Memory B cell (primary cell): ENCODE measurements around the gene TGM4.

Experiments
- ATAC-seq: fragments of 150-1000 bp; cut with Tn5 transposase; 2 replicates; pipeline ENCODE4 v1.10.0; 2021; ENCODE audit warnings: low read depth, mild to moderate bottlenecking, moderate library complexity
- DNase-seq, 2 donors: peaks; one replicate each; pipeline ENCODE4 v3.0.0; 2022; ENCODE audit warnings: low spot score in 2 of 2
- H3K27ac Mint-ChIP-seq: one replicate; pipeline ENCODE4 v1.8.0; 2022; ENCODE audit warnings: mild to moderate bottlenecking, moderate library complexity, mixed read lengths
- H3K27me3 Mint-ChIP-seq: one replicate; pipeline ENCODE4 v1.8.0; 2022; ENCODE audit warnings: mixed read lengths
- H3K36me3 Mint-ChIP-seq: one replicate; pipeline ENCODE4 v1.8.0; 2022; ENCODE audit warnings: mild to moderate bottlenecking, mixed read lengths
- H3K4me1 Mint-ChIP-seq: one replicate; pipeline ENCODE4 v1.8.0; 2022; ENCODE audit warnings: mixed read lengths
- H3K4me3 Mint-ChIP-seq: one replicate; pipeline ENCODE4 v1.8.0; 2022; ENCODE audit warnings: mild to moderate bottlenecking, moderate library complexity, mixed read lengths
- H3K9me3 Mint-ChIP-seq: one replicate; pipeline ENCODE4 v1.8.0; 2022; ENCODE audit warnings: mixed read lengths

TGM4 gene

GRCh38 chr3:44892689-44893088, 18.3 kb downstream of the TGM4 start:
- no peak overlapping the region for H3K4me3 Mint-ChIP-seq
- H3K27me3 Mint-ChIP-seq: peaks cover 7% of the 10 kb centered on the region
- H3K36me3 Mint-ChIP-seq: no peaks in the 10 kb centered on the region
- DNase-seq (no peak), ATAC-seq (no peak)
- H3K9me3 Mint-ChIP-seq: no peaks in the 10 kb centered on the region
- H3K4me1 Mint-ChIP-seq: peaks cover 6% of the 10 kb centered on the region
- no peak overlapping the region for H3K27ac Mint-ChIP-seq

- DNase-seq (no peak), ATAC-seq (no peak)
- Mint-ChIP-seq H3K27me3 (peaks cover 7% of the 10 kb centered on the region), H3K36me3 (no peaks in the 10 kb centered on the region), H3K9me3 (no peaks in the 10 kb centered on the region), H3K4me1 (peaks cover 6% of the 10 kb centered on the region), H3K27ac (no peak overlapping the region), H3K4me3 (no peak overlapping the region)
Observed at GRCh38 chr3:44893097-44893496, 18.7 kb downstream of the TGM4 start.

GRCh38 chr3:44894485-44894884, 20.1 kb downstream of the TGM4 start:
- peaks cover 8% of the 10 kb centered on the region for H3K27me3 Mint-ChIP-seq
- peaks cover 6% of the 10 kb centered on the region for H3K4me1 Mint-ChIP-seq
- no peak overlapping the region for H3K4me3 Mint-ChIP-seq
- no peak for ATAC-seq
- H3K9me3 Mint-ChIP-seq: no peaks in the 10 kb centered on the region
- no peak for DNase-seq
- no peaks in the 10 kb centered on the region for H3K36me3 Mint-ChIP-seq
- no peak overlapping the region for H3K27ac Mint-ChIP-seq

- Mint-ChIP-seq H3K9me3 (no peaks in the 10 kb centered on the region), H3K4me1 (peaks cover 2% of the 10 kb centered on the region), H3K27me3 (peaks cover 12% of the 10 kb centered on the region), H3K4me3 (no peak overlapping the region), H3K27ac (no peak overlapping the region), H3K36me3 (no peaks in the 10 kb centered on the region)
- DNase-seq (no peak), ATAC-seq (no peak)
Observed at GRCh38 chr3:44896440-44896839, 22.0 kb downstream of the TGM4 start.

- Mint-ChIP-seq H3K9me3 (no peaks in the 10 kb centered on the region), H3K4me3 (no peak overlapping the region), H3K27ac (no peak overlapping the region), H3K27me3 (peaks cover 8% of the 10 kb centered on the region), H3K36me3 (no peaks in the 10 kb centered on the region), H3K4me1 (peaks cover 2% of the 10 kb centered on the region)
- DNase-seq (no peak), ATAC-seq (no peak)
Observed at GRCh38 chr3:44899683-44900367, 25.4 kb downstream of the TGM4 start.

GRCh38 chr3:44902628-44903027, 28.2 kb downstream of the TGM4 start:
- Mint-ChIP-seq H3K36me3 (no peaks in the 10 kb centered on the region), H3K27me3 (peaks cover 10% of the 10 kb centered on the region), H3K9me3 (no peaks in the 10 kb centered on the region), H3K4me1 (no peaks in the 10 kb centered on the region), H3K27ac (no peak overlapping the region), H3K4me3 (no peak overlapping the region)
- no peak for DNase-seq
- no peak for ATAC-seq

- peaks cover 10% of the 10 kb centered on the region for H3K27me3 Mint-ChIP-seq
- DNase-seq (no peak), ATAC-seq (no peak)
- H3K27ac Mint-ChIP-seq: no peak overlapping the region
- H3K4me3 Mint-ChIP-seq: no peak overlapping the region
- H3K4me1 Mint-ChIP-seq: no peaks in the 10 kb centered on the region
- H3K36me3 Mint-ChIP-seq: no peaks in the 10 kb centered on the region
- no peaks in the 10 kb centered on the region for H3K9me3 Mint-ChIP-seq
Observed at GRCh38 chr3:44903314-44903713, 28.9 kb downstream of the TGM4 start.

- no peaks in the 10 kb centered on the region for H3K4me1 Mint-ChIP-seq
- H3K27me3 Mint-ChIP-seq: peaks cover 10% of the 10 kb centered on the region
- H3K4me3 Mint-ChIP-seq: no peak overlapping the region
- no peak for ATAC-seq
- no peaks in the 10 kb centered on the region for H3K9me3 Mint-ChIP-seq
- no peaks in the 10 kb centered on the region for H3K36me3 Mint-ChIP-seq
- no peak overlapping the region for H3K27ac Mint-ChIP-seq
- DNase-seq: no peak
Observed at GRCh38 chr3:44903751-44904150, 29.3 kb downstream of the TGM4 start.

- peaks cover 4% of the 10 kb centered on the region for H3K27me3 Mint-ChIP-seq
Observed at GRCh38 chr3:44905446-44906157, 31.2 kb downstream of the TGM4 start.

GRCh38 chr3:44906997-44907396, 32.6 kb downstream of the TGM4 start:
- peaks cover 2% of the 10 kb centered on the region for H3K36me3 Mint-ChIP-seq
- no peak overlapping the region for H3K27ac Mint-ChIP-seq
- H3K4me1 Mint-ChIP-seq: no peaks in the 10 kb centered on the region
- DNase-seq: no peak
- ATAC-seq: no peak
- H3K27me3 Mint-ChIP-seq: peaks cover 4% of the 10 kb centered on the region
- no peak overlapping the region for H3K4me3 Mint-ChIP-seq
- H3K9me3 Mint-ChIP-seq: no peaks in the 10 kb centered on the region

More at GRCh38 chr3:44905446-44906157, 31.2 kb downstream of the TGM4 start:
- no peaks in the 10 kb centered on the region for H3K36me3 Mint-ChIP-seq
- no peak overlapping the region for H3K27ac Mint-ChIP-seq
- DNase-seq (no peak), ATAC-seq (no peak)
- no peak overlapping the region for H3K4me3 Mint-ChIP-seq
- no peaks in the 10 kb centered on the region for H3K4me1 Mint-ChIP-seq
- H3K9me3 Mint-ChIP-seq: no peaks in the 10 kb centered on the region

GRCh38 chr3:44907612-44908011, 33.2 kb downstream of the TGM4 start:
- Mint-ChIP-seq H3K4me3 (no peak overlapping the region), H3K4me1 (no peaks in the 10 kb centered on the region), H3K36me3 (peaks cover 2% of the 10 kb centered on the region), H3K27ac (no peak overlapping the region), H3K27me3 (peaks cover 4% of the 10 kb centered on the region), H3K9me3 (no peaks in the 10 kb centered on the region)
- no peak for ATAC-seq
- DNase-seq: no peak

- H3K36me3 Mint-ChIP-seq: peaks cover 2% of the 10 kb centered on the region
- ATAC-seq: no peak
- DNase-seq: no peak
- H3K9me3 Mint-ChIP-seq: no peaks in the 10 kb centered on the region
- no peak overlapping the region for H3K27ac Mint-ChIP-seq
- peaks cover 4% of the 10 kb centered on the region for H3K27me3 Mint-ChIP-seq
- no peaks in the 10 kb centered on the region for H3K4me1 Mint-ChIP-seq
- no peak overlapping the region for H3K4me3 Mint-ChIP-seq
Observed at GRCh38 chr3:44909063-44909462, 34.7 kb downstream of the TGM4 start.

- H3K36me3 Mint-ChIP-seq: peaks cover 2% of the 10 kb centered on the region
- no peak for DNase-seq
- no peak for ATAC-seq
- peaks cover 4% of the 10 kb centered on the region for H3K27me3 Mint-ChIP-seq
- H3K27ac Mint-ChIP-seq: no peak overlapping the region
- no peaks in the 10 kb centered on the region for H3K4me1 Mint-ChIP-seq
- no peak overlapping the region for H3K4me3 Mint-ChIP-seq
- H3K9me3 Mint-ChIP-seq: no peaks in the 10 kb centered on the region
Observed at GRCh38 chr3:44910693-44911092, 36.3 kb downstream of the TGM4 start.

GRCh38 chr3:44913868-44914468, 39.6 kb downstream of the TGM4 start:
- peak; percentile 36 to 52 for DNase-seq
- ATAC-seq: peak; percentile 56
- H3K27me3 Mint-ChIP-seq: peaks cover 2% of the 10 kb centered on the region
- peaks cover 6% of the 10 kb centered on the region for H3K36me3 Mint-ChIP-seq
- H3K27ac Mint-ChIP-seq: no peak overlapping the region
- H3K9me3 Mint-ChIP-seq: no peaks in the 10 kb centered on the region
- H3K4me3 Mint-ChIP-seq: no peak overlapping the region
- no peaks in the 10 kb centered on the region for H3K4me1 Mint-ChIP-seq
